Kidney (tissue), 14 donors: Measurements from ENCODE around the gene PGLYRP3. TPM values are rescaled to one million over a fixed set of nuclear protein-coding genes. Genes with fewer than 3 reads are reported as not detected.

ENCODE experiments used
- DNase-seq, 5 donors: peaks; one replicate each; pipeline ENCODE4 v3.0.0-alpha.2; 2013 to 2020
- FAIRE-seq: peaks from 2 replicates; lab custom pipeline; 2012; peaks lifted over from hg19 to GRCh38; lab: Jason Lieb, UNC
- H3K27ac ChIP-seq, 2 donors: one replicate each; pipeline ENCODE4 v1.7.0; 2013; ENCODE audit warnings: low read depth in 2 of 2, low read length in 2 of 2, inconsistent platforms in 1 of 2
- H3K27me3 ChIP-seq: one replicate; pipeline ENCODE4 v1.7.1; 2013; ENCODE audit warnings: low read length, inconsistent platforms; ENCODE audit not compliant: control insufficient read depth, insufficient read depth
- H3K36me3 ChIP-seq, 3 donors: one replicate each; pipeline versions ENCODE4 v1.7.0 to v1.7.1; 2013; ENCODE audit warnings: low read length in 3 of 3, control low read depth in 1 of 3, inconsistent platforms in 1 of 3; ENCODE audit not compliant: insufficient read depth in 3 of 3, control insufficient read depth in 2 of 3
- H3K4me1 ChIP-seq, 3 donors: one replicate each; pipeline versions ENCODE4 v1.7.0 to v1.7.1; 2013; ENCODE audit warnings: low read length in 3 of 3, inconsistent platforms in 1 of 3, low read depth in 1 of 3; ENCODE audit not compliant: control insufficient read depth in 2 of 3, insufficient read depth in 2 of 3
- H3K4me3 ChIP-seq, 3 donors: one replicate each; pipeline versions ENCODE4 v1.7.0 to v1.8.1; 2013; ENCODE audit warnings: low read length in 3 of 3, control low read depth in 1 of 3, inconsistent platforms in 1 of 3
- H3K9ac ChIP-seq, 3 donors: one replicate each; pipeline versions ENCODE4 v1.7.0 to v1.7.1; 2013; ENCODE audit warnings: low read length in 3 of 3, control low read depth in 1 of 3, inconsistent platforms in 1 of 3
- H3K9me3 ChIP-seq, 3 donors: one replicate each; pipeline versions ENCODE4 v1.7.0 to v1.7.1; 2013; ENCODE audit warnings: low read length in 3 of 3, control low read depth in 1 of 3, inconsistent platforms in 1 of 3; ENCODE audit not compliant: control insufficient read depth in 2 of 3, insufficient read depth in 1 of 3
- CTCF ChIP-seq: IDR thresholded peaks from 3 replicates; pipeline ENCODE4 v1.5.1; 2012; ENCODE audit warnings: mild to moderate bottlenecking, moderate library complexity, borderline replicate concordance; ENCODE audit not compliant: insufficient read depth; ENCODE audit errors: extremely low read depth
- intact Hi-C: fragments of 100-400 bp; cut with DNase I; formaldehyde crosslinking; loops from one replicate; pipeline ENCODE4 v1.11.1; 2022
- polyA plus RNA-seq: library from polyadenylated mRNA; stranded (reverse); fragments of 350-450 nt; fragmentation: Illumina TruSeq; extraction: RNeasy Lipid Tissue Mini Kit (QIAGEN cat#74804); gene quantifications from one replicate; pipeline ENCODE4 v1.2.3, GENCODE V29; 2014; ENCODE audit warnings: low read depth, low replicate concordance; ENCODE audit not compliant: insufficient read depth
- total RNA-seq: library from RNA; stranded (reverse); fragmentation: NEBNext Ultra II Directional; extraction: Animal tissue kit (Norgen Biotek cat#: 25700); gene quantifications from one replicate; pipeline ENCODE4 v1.2.1, GENCODE V29; 2021
- donor health status: control.
- donor health status: control.
- donor health status: control.
- donor health status: control.
- donor health status: control.
- donor health status: DM: yes; HTN: yes; CAD: no.
- donor health status: Normal renal cell carcinoma (clear cell type).

The PGLYRP3 gene
- total and polyA plus RNA-seq, 2 donors from 2014 or later: not detected

GRCh38 chr1:153353226-153353947, 40.6 kb upstream of the PGLYRP3 start:
- no peak overlapping the region for H3K27ac ChIP-seq
- H3K27me3 ChIP-seq: no peaks in the 10 kb centered on the region
- DNase-seq (peak in 4 of 5 donors; percentile 19 to 37 (median 30)), FAIRE-seq (no peak)
- H3K9ac ChIP-seq: no peak overlapping the region
- H3K36me3 ChIP-seq: no peaks in the 10 kb centered on the region
- intact Hi-C loops: loop anchor here (10.0 kb wide), 1 partner anchor 141 kb away; no protein-coding TSS in a partner anchor
- no peak for TF ChIP-seq CTCF
- H3K9me3 ChIP-seq: no peaks in the 10 kb centered on the region
- H3K4me1 ChIP-seq: no peaks in the 10 kb centered on the region
- no peak overlapping the region for H3K4me3 ChIP-seq

GRCh38 chr1:153352523-153352922, 39.8 kb upstream of the PGLYRP3 start:
- TF ChIP-seq CTCF: peak; percentile 92
- no peaks in the 10 kb centered on the region for H3K4me1 ChIP-seq
- H3K27ac ChIP-seq: no peak overlapping the region
- FAIRE-seq (peak; percentile 77), DNase-seq (peak in 4 of 5 donors; percentile 68 to 78 (median 73))
- no peaks in the 10 kb centered on the region for H3K9me3 ChIP-seq
- intact Hi-C loops: loop anchor here (10.0 kb wide), 1 partner anchor 142 kb away; no protein-coding TSS in a partner anchor
- no peaks in the 10 kb centered on the region for H3K27me3 ChIP-seq
- H3K36me3 ChIP-seq: no peaks in the 10 kb centered on the region
- no peak overlapping the region for H3K4me3 ChIP-seq
- no peak overlapping the region for H3K9ac ChIP-seq

- intact Hi-C loops: loop anchor here (10.0 kb wide), 1 partner anchor 144 kb away; no protein-coding TSS in a partner anchor
- Histone ChIP-seq H3K4me1 (no peaks in the 10 kb centered on the region), H3K27me3 (no peaks in the 10 kb centered on the region), H3K9me3 (no peaks in the 10 kb centered on the region), H3K36me3 (no peaks in the 10 kb centered on the region), H3K9ac (no peak overlapping the region), H3K4me3 (no peak overlapping the region), H3K27ac (no peak overlapping the region)
- no peak for TF ChIP-seq CTCF
- no peak for FAIRE-seq
- DNase-seq: peak in 1 of 5 donors; percentile 2
Observed at GRCh38 chr1:153350321-153350957, 37.7 kb upstream of the PGLYRP3 start.
